Peyer's patch (tissue), 4 donors: Measurements from ENCODE around the gene AKAP7. TPM values are rescaled to one million over a fixed set of nuclear protein-coding genes. Genes with fewer than 3 reads are reported as not detected.

Source experiments
- DNase-seq, 3 donors: peaks; one replicate each; pipeline ENCODE4 v3.0.0-alpha.2; 2017 to 2019
- H3K27ac ChIP-seq, 4 donors: fragments of 200-600 bp; sonication (generic); one replicate each; pipeline ENCODE4 v1.5.1; 2016 to 2019
- H3K27me3 ChIP-seq, 2 donors: fragments of 200-600 bp; sonication (generic); one replicate each; pipeline ENCODE4 v1.5.1; 2019
- H3K36me3 ChIP-seq, 3 donors: fragments of 200-600 bp; sonication (generic); one replicate each; pipeline ENCODE4 v1.5.1; 2016 to 2019
- H3K4me1 ChIP-seq, 4 donors: fragments of 200-600 bp; sonication (generic); one replicate each; pipeline ENCODE4 v1.5.1; 2016 to 2019
- H3K4me3 ChIP-seq, 4 donors: fragments of 200-600 bp; sonication (generic); 1 replicate in 3 of 4; 2 replicates in 1 of 4; pipeline ENCODE4 v1.5.1; 2016 to 2019; ENCODE audit warnings: mild to moderate bottlenecking in 1 of 4
- H3K9me3 ChIP-seq, 4 donors: fragments of 200-600 bp; sonication (generic); one replicate each; pipeline ENCODE4 v1.5.1; 2016 to 2019; ENCODE audit warnings: mild to moderate bottlenecking in 1 of 4
- POLR2A ChIP-seq, 2 donors: fragments of 450-650 bp; IDR thresholded peaks; one replicate each; pipeline ENCODE4 v1.5.1; 2017; ENCODE audit warnings: antibody characterized with exemption in 2 of 2, mild to moderate bottlenecking in 2 of 2, moderate library complexity in 2 of 2
- total RNA-seq, 4 donors: library from RNA; depleted of rRNA; stranded (reverse); fragments of >200 nt; gene quantifications; one replicate each; pipeline ENCODE4 v1.1.0, GENCODE V29; 2016
- TF ChIP-seq, protein P1 (sequence below), 6 experiments: fragments of 450-650 bp in 4 of 6; fragments of 200-600 bp in 2 of 6; sonication (generic) in 1 of 6; IDR thresholded peaks; one replicate each; pipeline ENCODE4 v1.5.1; 2017 to 2019; ENCODE audit warnings: antibody characterized with exemption in 6 of 6, mild to moderate bottlenecking in 3 of 6, moderate library complexity in 1 of 6

AKAP7 gene
- total RNA-seq, 4 donors from 2014 or later, result 8.3 to 24.7 (median 13.3) TPM

DNA sequence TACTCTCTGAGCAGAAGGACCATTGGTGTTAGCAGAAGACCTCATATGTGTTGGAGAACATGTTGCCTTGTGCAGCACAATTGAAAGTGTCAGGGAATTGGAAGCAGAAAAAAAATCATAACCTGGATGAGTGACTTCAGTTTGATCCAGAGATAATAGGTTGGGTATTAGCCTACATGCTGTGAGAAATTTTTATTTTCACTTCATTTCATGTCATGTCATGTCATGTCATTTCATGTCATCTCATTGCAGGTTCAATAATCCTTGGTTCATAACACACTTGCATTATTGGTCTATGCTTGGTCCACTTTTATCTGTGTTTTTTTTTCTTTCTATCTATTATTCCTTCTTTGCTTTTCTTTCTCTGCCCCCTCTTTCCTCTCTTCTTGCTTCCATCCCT lies 34.3 kb downstream of the AKAP7 start:
- H3K4me1 ChIP-seq, result no peaks in the 10 kb centered on the region
- no peak for DNase-seq
- TF ChIP-seq, protein P1, sequence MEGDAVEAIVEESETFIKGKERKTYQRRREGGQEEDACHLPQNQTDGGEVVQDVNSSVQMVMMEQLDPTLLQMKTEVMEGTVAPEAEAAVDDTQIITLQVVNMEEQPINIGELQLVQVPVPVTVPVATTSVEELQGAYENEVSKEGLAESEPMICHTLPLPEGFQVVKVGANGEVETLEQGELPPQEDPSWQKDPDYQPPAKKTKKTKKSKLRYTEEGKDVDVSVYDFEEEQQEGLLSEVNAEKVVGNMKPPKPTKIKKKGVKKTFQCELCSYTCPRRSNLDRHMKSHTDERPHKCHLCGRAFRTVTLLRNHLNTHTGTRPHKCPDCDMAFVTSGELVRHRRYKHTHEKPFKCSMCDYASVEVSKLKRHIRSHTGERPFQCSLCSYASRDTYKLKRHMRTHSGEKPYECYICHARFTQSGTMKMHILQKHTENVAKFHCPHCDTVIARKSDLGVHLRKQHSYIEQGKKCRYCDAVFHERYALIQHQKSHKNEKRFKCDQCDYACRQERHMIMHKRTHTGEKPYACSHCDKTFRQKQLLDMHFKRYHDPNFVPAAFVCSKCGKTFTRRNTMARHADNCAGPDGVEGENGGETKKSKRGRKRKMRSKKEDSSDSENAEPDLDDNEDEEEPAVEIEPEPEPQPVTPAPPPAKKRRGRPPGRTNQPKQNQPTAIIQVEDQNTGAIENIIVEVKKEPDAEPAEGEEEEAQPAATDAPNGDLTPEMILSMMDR (IDR thresholded peaks at IDR 0.05), result no peak
- no peak for TF ChIP-seq POLR2A (IDR thresholded peaks at IDR 0.05)

DNA sequence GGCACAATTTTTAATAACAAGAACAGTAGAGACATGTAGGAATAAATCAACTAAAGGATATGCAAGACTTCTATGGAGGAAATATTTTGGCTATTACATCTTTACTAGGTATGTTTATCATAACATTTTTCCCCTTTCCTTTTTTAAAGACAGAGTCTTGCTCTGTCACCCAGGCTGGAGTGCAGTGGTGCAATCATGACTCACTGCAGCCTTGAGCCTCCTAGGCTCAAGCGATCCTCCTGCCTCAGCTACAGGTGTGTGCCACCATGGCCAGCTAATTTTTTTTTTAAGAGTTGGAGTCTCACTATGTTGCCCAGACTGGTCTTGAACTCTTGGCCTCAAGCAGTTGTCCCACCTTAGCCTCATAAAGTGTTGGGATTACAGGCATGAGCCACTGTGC lies 37.0 kb downstream of the AKAP7 start:
- DNase-seq, result no peak
- Histone ChIP-seq H3K9me3 (no peaks in the 10 kb centered on the region), H3K4me1 (no peaks in the 10 kb centered on the region), H3K27me3 (no peaks in the 10 kb centered on the region), H3K27ac (no peak overlapping the region), H3K36me3 (no peaks in the 10 kb centered on the region), H3K4me3 (no peak overlapping the region)
- TF ChIP-seq, protein P1 (IDR thresholded peaks at IDR 0.05), result no peak
- no peak for TF ChIP-seq POLR2A (IDR thresholded peaks at IDR 0.05)

More for the DNA sequence above, 34.3 kb downstream of the AKAP7 start:
- Histone ChIP-seq H3K27ac (no peak overlapping the region), H3K27me3 (no peaks in the 10 kb centered on the region), H3K9me3 (no peaks in the 10 kb centered on the region), H3K4me3 (no peak overlapping the region), H3K36me3 (no peaks in the 10 kb centered on the region)

DNA sequence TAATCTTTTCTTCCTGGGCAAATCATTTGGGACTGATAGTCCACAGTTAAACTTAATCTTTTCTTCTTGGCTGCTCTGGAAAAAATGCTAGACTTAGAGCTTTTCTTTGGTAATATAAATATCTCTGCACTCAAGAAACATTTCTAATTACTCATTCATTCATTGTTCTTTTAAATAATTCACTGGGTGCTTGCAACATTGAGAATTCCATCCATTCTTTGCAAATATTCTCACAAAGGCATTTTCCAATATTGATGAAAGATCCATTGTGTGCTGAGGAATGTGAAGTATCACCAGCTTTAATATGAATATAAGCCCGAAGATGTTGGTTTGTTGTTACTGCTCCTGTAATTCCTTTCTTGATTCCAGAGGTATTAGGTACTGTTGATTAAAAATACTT lies 38.4 kb downstream of the AKAP7 start:
- TF ChIP-seq, protein P1 (IDR thresholded peaks at IDR 0.05), result no peak
- TF ChIP-seq POLR2A (IDR thresholded peaks at IDR 0.05), result no peak
- no peaks in the 10 kb centered on the region for H3K4me1 ChIP-seq
- no peaks in the 10 kb centered on the region for H3K27me3 ChIP-seq
- H3K9me3 ChIP-seq, result no peaks in the 10 kb centered on the region
- H3K27ac ChIP-seq, result no peak overlapping the region
- H3K36me3 ChIP-seq, result no peaks in the 10 kb centered on the region
- no peak overlapping the region for H3K4me3 ChIP-seq
- no peak for DNase-seq

DNA sequence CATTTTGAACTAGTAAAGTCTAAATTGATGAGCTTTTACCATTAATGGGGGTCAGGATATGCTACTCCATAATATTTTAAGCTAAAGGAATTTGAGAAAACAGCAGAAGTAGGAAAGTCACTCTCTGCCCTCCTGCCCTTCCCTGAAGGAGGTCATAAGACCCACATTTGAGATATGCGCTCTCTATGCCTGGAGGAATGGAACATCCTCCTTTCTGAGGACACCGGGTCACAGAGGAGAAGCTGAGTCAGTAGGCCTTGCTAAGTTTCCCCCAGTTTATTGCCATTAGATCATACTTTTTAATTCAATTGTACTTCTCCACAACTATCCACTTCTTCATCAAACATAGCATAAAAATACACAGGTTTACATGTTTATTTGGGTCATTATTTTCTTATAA lies 40.3 kb downstream of the AKAP7 start:
- no peak overlapping the region for H3K27ac ChIP-seq
- H3K27me3 ChIP-seq, result no peaks in the 10 kb centered on the region
- TF ChIP-seq POLR2A (IDR thresholded peaks at IDR 0.05), result no peak
- TF ChIP-seq, protein P1 (IDR thresholded peaks at IDR 0.05), result no peak
- H3K9me3 ChIP-seq, result no peaks in the 10 kb centered on the region
- H3K36me3 ChIP-seq, result no peaks in the 10 kb centered on the region
- no peaks in the 10 kb centered on the region for H3K4me1 ChIP-seq
- no peak overlapping the region for H3K4me3 ChIP-seq
- DNase-seq, result no peak

DNA sequence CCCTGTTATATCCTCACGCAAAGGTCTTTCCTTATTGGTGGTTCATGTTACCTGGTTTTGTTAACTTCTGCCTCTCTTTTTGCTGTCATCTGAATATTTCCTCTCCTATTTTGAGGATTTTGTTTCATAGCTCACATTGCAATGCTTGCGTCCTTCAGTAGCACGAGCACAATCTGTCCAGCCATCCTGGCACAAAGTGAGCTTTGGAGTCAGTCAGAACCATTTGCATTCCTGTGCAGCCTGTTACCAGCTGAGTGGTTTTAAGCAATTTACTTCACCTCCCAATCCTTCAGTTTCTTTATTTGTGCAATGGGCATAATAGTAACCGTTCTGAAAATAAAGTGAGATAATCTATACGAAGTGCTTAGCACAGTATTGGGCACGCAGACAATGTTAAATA lies 42.7 kb downstream of the AKAP7 start:
- DNase-seq, result no peak
- Histone ChIP-seq H3K4me1 (no peaks in the 10 kb centered on the region), H3K27me3 (no peaks in the 10 kb centered on the region), H3K9me3 (no peaks in the 10 kb centered on the region), H3K4me3 (no peak overlapping the region), H3K27ac (no peak overlapping the region), H3K36me3 (no peaks in the 10 kb centered on the region)
- TF ChIP-seq POLR2A (IDR thresholded peaks at IDR 0.05), result no peak
- TF ChIP-seq, protein P1 (IDR thresholded peaks at IDR 0.05), result no peak

DNA sequence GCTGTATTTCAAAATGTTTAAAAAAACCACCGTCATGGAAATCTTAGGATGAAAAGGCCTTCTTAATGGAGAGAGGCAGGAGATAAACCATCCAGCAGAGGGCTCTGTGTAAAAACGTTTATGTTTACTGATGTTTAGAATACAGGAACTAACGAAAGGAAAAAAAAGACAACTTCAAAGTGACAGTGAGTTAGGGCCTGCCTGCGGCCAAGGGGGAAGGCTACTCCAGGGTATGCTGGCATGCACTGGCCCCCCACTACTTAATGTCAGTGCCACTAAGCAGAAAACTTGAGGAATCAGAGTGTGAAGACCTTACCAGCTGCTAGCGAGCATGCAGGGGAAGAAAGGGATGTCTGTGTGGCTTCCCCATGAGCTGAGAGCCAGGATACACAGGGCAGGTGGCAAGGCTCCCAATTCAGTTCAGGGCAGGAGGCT lies 47.7 kb downstream of the AKAP7 start:
- no peaks in the 10 kb centered on the region for H3K9me3 ChIP-seq
- TF ChIP-seq, protein P1 (IDR thresholded peaks at IDR 0.05), result peak; percentile 11 to 63 (median 56)
- TF ChIP-seq POLR2A (IDR thresholded peaks at IDR 0.05), result no peak
- DNase-seq, result peak in 1 of 3 donors; percentile 51
- no peaks in the 10 kb centered on the region for H3K27me3 ChIP-seq
- H3K4me3 ChIP-seq, result no peak overlapping the region
- H3K4me1 ChIP-seq, result no peaks in the 10 kb centered on the region
- H3K36me3 ChIP-seq, result no peaks in the 10 kb centered on the region
- no peak overlapping the region for H3K27ac ChIP-seq
